GM23248 (cell line): ENCODE measurements around the gene TIRAP. TPM values are rescaled to one million over a fixed set of nuclear protein-coding genes. Genes with fewer than 3 reads are reported as not detected.

Experiments used
- DNase-seq: peaks from one replicate; pipeline ENCODE4 v3.0.0-alpha.2; 2015
- H2AFZ ChIP-seq: fragments of 200-600 bp; sonication (generic); 2 replicates; pipeline ENCODE4 v1.6.1; 2016; ENCODE audit warnings: antibody characterized with exemption
- H3F3A ChIP-seq: fragments of 200-600 bp; sonication (generic); 2 replicates; pipeline ENCODE4 v1.6.1; 2016; ENCODE audit warnings: mild to moderate bottlenecking, antibody characterized with exemption, mixed run types; ENCODE audit not compliant: insufficient read depth
- H3K27ac ChIP-seq: fragments of 200-600 bp; sonication (generic); 2 replicates; pipeline ENCODE4 v1.5.1; 2016; ENCODE audit warnings: mild to moderate bottlenecking
- H3K27me3 ChIP-seq: fragments of 200-600 bp; sonication (generic); replicated peaks from 2 replicates; pipeline ENCODE4 v1.6.1; 2016; ENCODE audit warnings: mild to moderate bottlenecking; ENCODE audit not compliant: insufficient read depth
- H3K36me3 ChIP-seq: fragments of 200-600 bp; sonication (generic); 2 replicates; pipeline ENCODE4 v1.6.1; 2016; ENCODE audit warnings: low read depth, mild to moderate bottlenecking
- H3K4me1 ChIP-seq: fragments of 200-600 bp; sonication (generic); 2 replicates; pipeline ENCODE4 v1.6.1; 2016; ENCODE audit warnings: mild to moderate bottlenecking; ENCODE audit not compliant: insufficient read depth
- H3K4me2 ChIP-seq: fragments of 200-600 bp; sonication (generic); one replicate; pipeline ENCODE4 v1.6.1; 2016; ENCODE audit warnings: mild to moderate bottlenecking; ENCODE audit not compliant: unreplicated experiment
- H3K4me3 ChIP-seq: fragments of 200-600 bp; sonication (generic); 2 replicates; pipeline ENCODE4 v1.5.1; 2016; ENCODE audit warnings: mild to moderate bottlenecking
- H3K79me2 ChIP-seq: fragments of 200-600 bp; sonication (generic); 2 replicates; pipeline ENCODE4 v1.6.1; 2016; ENCODE audit warnings: mild to moderate bottlenecking; ENCODE audit not compliant: insufficient read depth
- H3K9ac ChIP-seq: fragments of 200-600 bp; sonication (generic); 2 replicates; pipeline ENCODE4 v1.6.1; 2016; ENCODE audit warnings: mild to moderate bottlenecking
- H3K9me2 ChIP-seq: fragments of 200-600 bp; sonication (generic); 2 replicates; pipeline ENCODE4 v1.6.1; 2016; ENCODE audit warnings: mixed run types, mild to moderate bottlenecking, moderate library complexity; ENCODE audit not compliant: insufficient read depth
- H3K9me3 ChIP-seq: fragments of 200-600 bp; sonication (generic); one replicate; pipeline ENCODE4 v1.6.1; 2017; ENCODE audit warnings: low read depth
- H4K20me1 ChIP-seq: fragments of 200-600 bp; sonication (generic); 2 replicates; pipeline ENCODE4 v1.6.0; 2016; ENCODE audit not compliant: insufficient read depth
- EZH2 ChIP-seq: fragments of 200-600 bp; sonication (generic); IDR thresholded peaks from 2 replicates; pipeline ENCODE4 v1.6.1; 2018; ENCODE audit warnings: antibody characterized with exemption, mild to moderate bottlenecking; ENCODE audit not compliant: insufficient read depth, poor library complexity, severe bottlenecking
- EZH2phosphoT487 ChIP-seq: fragments of 200-600 bp; sonication (generic); IDR thresholded peaks from 2 replicates; pipeline ENCODE4 v1.6.1; 2018; ENCODE audit warnings: antibody characterized with exemption, moderate library complexity, mild to moderate bottlenecking, low read depth; ENCODE audit not compliant: insufficient read depth
- WGBS, 2 experiments: methylation state at CpG; one replicate each; pipeline ENCODE4 v1.1.6; 2015 to 2017; ENCODE audit warnings: low lambda C conversion rate in 2 of 2, low coverage in 1 of 2; ENCODE audit errors: missing lambda C conversion rate in 2 of 2; 5-methylcytosine and 5-hydroxymethylcytosine counted together
- in situ Hi-C: fragments of 300-500 bp; cut with MboI; formaldehyde crosslinking; loops from 2 replicates; pipeline ENCODE4 v1.15.0; 2020
- polyA plus RNA-seq: library from polyadenylated mRNA; unstranded; fragments of >200 nt; fragmentation: Nextera tagmentation; extraction: Ambion mirVana; gene quantifications from 2 replicates; pipeline ENCODE4 v1.2.1, GENCODE V29; 2016
- small RNA-seq: library from RNA; depleted of rRNA; stranded (forward); fragments of <200 nt; gene quantifications from one replicate; pipeline ENCODE3, GENCODE V24; 2014; ENCODE audit warnings: low read depth, low replicate concordance
- total RNA-seq: library from RNA; depleted of rRNA; stranded (reverse); fragments of >200 nt; shearing (Covaris generic); gene quantifications from 2 replicates; pipeline ENCODE4 v1.2.3, GENCODE V29; 2014; rRNA removed

The TIRAP gene
- total and polyA plus RNA-seq, 2 experiments from 2014 or later: 2.8 to 3.8 TPM

DNA sequence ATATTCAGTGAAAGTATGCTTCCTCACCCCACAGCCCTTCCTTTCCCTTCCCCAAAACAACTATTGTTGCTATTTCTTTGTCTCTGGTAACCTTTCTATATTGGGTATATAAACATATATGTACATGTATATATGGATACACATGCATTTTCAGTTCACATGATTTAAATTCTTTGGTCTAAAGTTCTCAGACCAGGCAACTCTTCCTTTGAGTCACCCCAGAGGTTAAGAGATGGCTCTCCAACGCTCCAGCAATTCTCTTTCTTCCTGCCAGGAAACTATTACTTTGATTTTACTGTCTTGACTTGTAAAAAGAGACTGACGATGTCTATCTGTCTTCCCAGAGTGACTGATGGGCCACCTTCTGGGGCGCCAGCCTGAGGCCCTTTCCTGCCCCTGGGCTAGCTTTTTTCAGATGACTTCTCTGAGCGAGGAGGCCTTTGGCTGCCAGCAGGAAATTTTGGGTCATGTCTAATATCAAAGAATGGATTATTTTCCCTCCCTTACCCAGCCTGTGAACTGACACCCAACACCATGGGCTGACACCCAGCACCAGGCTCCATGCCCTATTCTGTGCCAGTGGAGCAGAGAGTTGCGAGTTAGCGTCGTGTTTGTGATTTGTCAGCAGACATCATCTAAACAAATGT is 58.2 kb downstream of the TIRAP start:
- Histone ChIP-seq H3F3A (peaks cover 17% of the 10 kb centered on the region), H3K79me2 (no peaks in the 10 kb centered on the region), H2AFZ (no peak overlapping the region), H3K27me3 (no peaks in the 10 kb centered on the region), H3K9me3 (no peaks in the 10 kb centered on the region), H3K4me1 (peaks cover 19% of the 10 kb centered on the region), H3K4me3 (no peak overlapping the region), H3K9me2 (no peaks in the 10 kb centered on the region), H3K9ac (no peak overlapping the region), H4K20me1 (no peaks in the 10 kb centered on the region), H3K27ac (no peak overlapping the region), H3K4me2 (peak overlapping the region; percentile 28), H3K36me3 (no peaks in the 10 kb centered on the region)
- in situ Hi-C loops: no loop called here
- 83 to 87% methylated on average over 7 of the region's 7 CpGs for WGBS, 2 experiments
- TF ChIP-seq EZH2phosphoT487: no peak
- no peak for TF ChIP-seq EZH2
- no peak for DNase-seq

GRCh38 chr11:126341760-126342161 is 58.9 kb downstream of the TIRAP start:
- no peak overlapping the region for H2AFZ ChIP-seq
- no peaks in the 10 kb centered on the region for H4K20me1 ChIP-seq
- H3K4me1 ChIP-seq: peaks cover 26% of the 10 kb centered on the region
- no peak overlapping the region for H3K9ac ChIP-seq
- H3K4me3 ChIP-seq: no peak overlapping the region
- no peak for TF ChIP-seq EZH2phosphoT487
- TF ChIP-seq EZH2: no peak
- no peaks in the 10 kb centered on the region for H3K9me3 ChIP-seq
- DNase-seq: peak; percentile 81
- no peaks in the 10 kb centered on the region for H3K79me2 ChIP-seq
- H3K36me3 ChIP-seq: no peaks in the 10 kb centered on the region
- WGBS, 2 experiments: 34 to 36% methylated on average over 3 of the region's 3 CpGs
- H3K9me2 ChIP-seq: no peaks in the 10 kb centered on the region
- no peaks in the 10 kb centered on the region for H3K27me3 ChIP-seq
- H3F3A ChIP-seq: peaks cover 24% of the 10 kb centered on the region
- H3K4me2 ChIP-seq: peak overlapping the region; percentile 28
- in situ Hi-C loops: no loop called here
- H3K27ac ChIP-seq: peak overlapping the region; percentile 34

DNA sequence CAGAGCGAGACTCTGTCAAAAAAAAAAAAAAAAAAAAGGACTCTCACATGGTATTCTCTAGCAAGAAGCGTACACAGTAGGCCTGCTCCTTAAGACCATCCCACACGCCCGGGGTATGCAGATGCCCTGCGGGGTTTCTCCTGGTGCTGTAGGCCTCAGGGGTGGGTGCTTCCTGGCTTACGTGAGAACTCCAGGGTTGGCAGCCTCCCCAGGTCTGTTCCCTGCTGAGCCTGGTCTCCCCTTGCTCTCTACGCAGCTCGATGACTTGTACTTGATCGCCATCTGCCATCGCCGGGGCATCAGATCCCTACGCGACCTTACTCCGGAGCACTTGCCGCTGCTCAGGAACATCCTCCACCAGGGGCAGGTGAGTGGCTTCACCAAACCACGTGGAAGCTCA is 60.2 kb downstream of the TIRAP start:
- no peak for TF ChIP-seq EZH2phosphoT487
- no peak for TF ChIP-seq EZH2
- no peak for DNase-seq
- Histone ChIP-seq H3K9me2 (no peaks in the 10 kb centered on the region), H2AFZ (no peak overlapping the region), H3K27me3 (no peaks in the 10 kb centered on the region), H3K9me3 (no peaks in the 10 kb centered on the region), H3K4me3 (no peak overlapping the region), H3K27ac (no peak overlapping the region), H3F3A (peaks cover 25% of the 10 kb centered on the region), H4K20me1 (no peaks in the 10 kb centered on the region), H3K9ac (no peak overlapping the region), H3K4me1 (peaks cover 34% of the 10 kb centered on the region), H3K4me2 (no peak overlapping the region), H3K36me3 (no peaks in the 10 kb centered on the region), H3K79me2 (0 out of 2 replicates have a peak, but pooled peaks cover 9% of the 10 kb centered on the region)
- 96 to 98% methylated on average over 16 of the region's 16 CpGs for WGBS, 2 experiments
- in situ Hi-C loops: no loop called here

Small RNAs within 50 kb of the gene (small RNA-seq; reads per million reads assigned to genes)
- not detected for gene RN7SL351P

Other genes starting within 250 kb of the TIRAP start
- 8.6 and 10.3 TPM in 2 replicates for gene CDON, start 220.2 kb upstream of the TIRAP start, total RNA-seq
- gene CDON, start 220.2 kb upstream of the TIRAP start, polyA plus RNA-seq: 2.2 and 2.7 TPM in 2 replicates
- gene RPUSD4, start 71.4 kb upstream of the TIRAP start, total RNA-seq: 21.3 and 25.4 TPM in 2 replicates
- gene RPUSD4, start 71.4 kb upstream of the TIRAP start, polyA plus RNA-seq: 12.0 and 12.1 TPM in 2 replicates
- 23.1 and 25.4 TPM in 2 replicates for gene FAM118B, start 71.3 kb upstream of the TIRAP start, total RNA-seq
- 29.5 and 30.5 TPM in 2 replicates for gene FAM118B, start 71.3 kb upstream of the TIRAP start, polyA plus RNA-seq
- gene SRPRA, start 14.2 kb upstream of the TIRAP start, total RNA-seq: 142 and 151 TPM in 2 replicates
- gene SRPRA, start 14.2 kb upstream of the TIRAP start, polyA plus RNA-seq: 122 and 125 TPM in 2 replicates
- 14.1 and 22.0 TPM in 2 replicates for gene FOXRED1, start 13.9 kb upstream of the TIRAP start, total RNA-seq
- 9.0 and 9.3 TPM in 2 replicates for gene FOXRED1, start 13.9 kb upstream of the TIRAP start, polyA plus RNA-seq
- gene DCPS, start 21.0 kb downstream of the TIRAP start, total RNA-seq: 12.1 and 12.4 TPM in 2 replicates
- 26.1 and 30.1 TPM in 2 replicates for gene DCPS, start 21.0 kb downstream of the TIRAP start, polyA plus RNA-seq
- 26.7 and 53.3 TPM in 2 replicates for gene ST3GAL4, start 72.6 kb downstream of the TIRAP start, total RNA-seq
- 27.3 and 30.5 TPM in 2 replicates for gene ST3GAL4, start 72.6 kb downstream of the TIRAP start, polyA plus RNA-seq